B cell (primary cell): Measurements from ENCODE around the gene FBLN2.

Experiments used
- EZH2 ChIP-seq: IDR thresholded peaks from 2 replicates; pipeline ENCODE4 v1.6.1; 2012; ENCODE audit warnings: borderline replicate concordance, low read depth, mild to moderate bottlenecking, moderate library complexity, low read length; ENCODE audit not compliant: insufficient read depth, poor library complexity, severe bottlenecking
- TF ChIP-seq, protein P1 (sequence below): fragments of 200-600 bp; IDR thresholded peaks from one replicate; pipeline ENCODE4 v1.8.0; 2022; ENCODE audit warnings: antibody characterized with exemption, mild to moderate bottlenecking

DNA sequence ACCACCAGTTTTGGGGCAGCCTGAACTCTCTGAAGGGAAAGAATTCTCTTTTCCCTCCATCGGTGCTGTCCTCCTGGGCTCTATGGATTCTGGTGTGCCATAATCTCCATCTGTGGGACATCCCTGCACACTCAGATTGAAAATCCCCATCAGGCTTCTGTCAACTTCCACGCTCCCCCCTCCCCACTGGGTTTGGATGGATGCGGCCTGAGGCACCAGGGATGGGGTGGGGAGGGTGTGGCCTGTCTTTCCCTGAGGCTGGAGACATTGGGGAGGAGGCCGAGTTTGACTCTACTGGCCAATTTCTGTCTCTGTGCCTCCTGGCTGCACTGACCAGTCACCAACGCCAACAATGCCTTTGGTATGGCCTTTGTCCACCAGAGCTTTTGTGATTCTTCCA lies 16.3 kb upstream of the FBLN2 start:
- TF ChIP-seq, protein P1, sequence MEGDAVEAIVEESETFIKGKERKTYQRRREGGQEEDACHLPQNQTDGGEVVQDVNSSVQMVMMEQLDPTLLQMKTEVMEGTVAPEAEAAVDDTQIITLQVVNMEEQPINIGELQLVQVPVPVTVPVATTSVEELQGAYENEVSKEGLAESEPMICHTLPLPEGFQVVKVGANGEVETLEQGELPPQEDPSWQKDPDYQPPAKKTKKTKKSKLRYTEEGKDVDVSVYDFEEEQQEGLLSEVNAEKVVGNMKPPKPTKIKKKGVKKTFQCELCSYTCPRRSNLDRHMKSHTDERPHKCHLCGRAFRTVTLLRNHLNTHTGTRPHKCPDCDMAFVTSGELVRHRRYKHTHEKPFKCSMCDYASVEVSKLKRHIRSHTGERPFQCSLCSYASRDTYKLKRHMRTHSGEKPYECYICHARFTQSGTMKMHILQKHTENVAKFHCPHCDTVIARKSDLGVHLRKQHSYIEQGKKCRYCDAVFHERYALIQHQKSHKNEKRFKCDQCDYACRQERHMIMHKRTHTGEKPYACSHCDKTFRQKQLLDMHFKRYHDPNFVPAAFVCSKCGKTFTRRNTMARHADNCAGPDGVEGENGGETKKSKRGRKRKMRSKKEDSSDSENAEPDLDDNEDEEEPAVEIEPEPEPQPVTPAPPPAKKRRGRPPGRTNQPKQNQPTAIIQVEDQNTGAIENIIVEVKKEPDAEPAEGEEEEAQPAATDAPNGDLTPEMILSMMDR = no peak
- TF ChIP-seq EZH2 = no peak
